HEK293T (cell line): Measurements from ENCODE around the gene CCDC102B.
"Not testable (repeated sequence)": the region's sequence is repeated elsewhere in the genome, so short reads cannot be mapped to it uniquely, and the experiment has no call there.

Source experiments
- CTCF ChIA-PET: fragments of 350-600 bp; formaldehyde crosslinking; extraction: SDS; loops from one replicate; lab custom pipeline; 2021; ENCODE audit warnings: antibody characterized with exemption, inconsistent platforms; lab: Yijun Ruan, JAX
- POLR2A ChIA-PET: fragments of 350-600 bp; formaldehyde crosslinking; extraction: SDS; loops from one replicate; lab custom pipeline; 2020; ENCODE audit warnings: antibody characterized with exemption, inconsistent platforms; lab: Yijun Ruan, JAX
- DNase-seq: peaks from one replicate; pipeline ENCODE4 v3.0.0; 2012; ENCODE audit warnings: mixed read lengths; ENCODE audit errors: extremely low spot score
- ARNT ChIP-seq: fragments of 450-650 bp; IDR thresholded peaks from 2 replicates; pipeline ENCODE4 v1.6.1; 2017; ENCODE audit warnings: mild to moderate bottlenecking
- BHLHE40 ChIP-seq: fragments of 450-650 bp; IDR thresholded peaks from 2 replicates; pipeline ENCODE4 v1.6.1; 2016; ENCODE audit warnings: mild to moderate bottlenecking, moderate library complexity, borderline replicate concordance
- CTBP1 ChIP-seq: fragments of 450-650 bp; IDR thresholded peaks from 2 replicates; pipeline ENCODE4 v1.6.1; 2016; ENCODE audit warnings: borderline replicate concordance
- ELF4 ChIP-seq: fragments of 450-650 bp; IDR thresholded peaks from 2 replicates; pipeline ENCODE4 v1.6.1; 2017; ENCODE audit warnings: antibody characterized with exemption
- FOXA1 ChIP-seq: fragments of 450-650 bp; IDR thresholded peaks from 2 replicates; pipeline ENCODE4 v1.6.1; 2016; ENCODE audit warnings: mild to moderate bottlenecking
- FOXK2 ChIP-seq: fragments of 450-650 bp; IDR thresholded peaks from 2 replicates; pipeline ENCODE4 v1.6.1; 2016; ENCODE audit warnings: mild to moderate bottlenecking
- FOXM1 ChIP-seq: fragments of 450-650 bp; IDR thresholded peaks from 2 replicates; pipeline ENCODE4 v1.6.1; 2017; ENCODE audit warnings: mild to moderate bottlenecking, borderline replicate concordance
- HDGF ChIP-seq: fragments of 450-650 bp; IDR thresholded peaks from 2 replicates; pipeline ENCODE4 v1.6.1; 2017; ENCODE audit warnings: antibody characterized with exemption, borderline replicate concordance
- L3MBTL2 ChIP-seq: fragments of 450-650 bp; conservative IDR thresholded peaks from 2 replicates; pipeline ENCODE4 v1.6.1; 2016; ENCODE audit warnings: mild to moderate bottlenecking
- LEF1 ChIP-seq: fragments of 450-650 bp; IDR thresholded peaks from 2 replicates; pipeline ENCODE4 v1.6.1; 2017; ENCODE audit warnings: mild to moderate bottlenecking, borderline replicate concordance
- NFRKB ChIP-seq: fragments of 450-650 bp; IDR thresholded peaks from 2 replicates; pipeline ENCODE4 v1.6.1; 2016; ENCODE audit warnings: mild to moderate bottlenecking, moderate library complexity
- SP1 ChIP-seq: fragments of 450-650 bp; IDR thresholded peaks from 2 replicates; pipeline ENCODE4 v1.6.1; 2017
- SUZ12 ChIP-seq: fragments of 450-650 bp; IDR thresholded peaks from 2 replicates; pipeline ENCODE4 v1.6.1; 2016; ENCODE audit warnings: mild to moderate bottlenecking
- TARDBP ChIP-seq: fragments of 450-650 bp; IDR thresholded peaks from 2 replicates; pipeline ENCODE4 v1.6.1; 2016
- ZNF384 ChIP-seq: fragments of 450-650 bp; IDR thresholded peaks from 2 replicates; pipeline ENCODE4 v1.6.1; 2016
- TF ChIP-seq, protein P1 (sequence below): fragments of 450-650 bp; IDR thresholded peaks from 2 replicates; pipeline ENCODE4 v1.6.1; 2016

CCDC102B gene

DNA sequence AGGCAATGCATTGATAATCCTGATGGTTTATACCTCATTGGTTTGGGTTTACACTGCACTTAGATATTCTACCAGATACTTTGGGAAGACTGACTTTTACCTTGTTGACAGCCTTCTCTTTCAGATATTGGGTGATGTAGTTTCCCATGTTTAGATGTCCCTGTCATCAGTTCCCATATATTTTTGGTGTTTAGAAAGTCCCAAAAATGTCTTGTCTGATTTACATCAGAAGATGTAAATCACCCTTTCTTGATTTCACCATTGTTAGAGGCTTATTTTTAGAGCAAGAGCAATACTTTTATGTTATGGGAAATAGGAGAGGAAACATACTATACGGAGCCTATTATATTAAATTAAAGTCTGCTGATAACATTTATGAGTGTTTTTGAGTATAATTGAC lies 14.4 kb upstream of the CCDC102B start:
- CTCF ChIA-PET: no interaction called here
- no peak for TF ChIP-seq NFRKB
- no peak for TF ChIP-seq BHLHE40
- TF ChIP-seq FOXK2: no peak
- no peak for DNase-seq
- POLR2A ChIA-PET: no interaction called here

- no peak for DNase-seq
- no peak for TF ChIP-seq FOXK2
- TF ChIP-seq TARDBP: no peak
- no peak for TF ChIP-seq FOXA1
- no peak for TF ChIP-seq NFRKB
- no peak for TF ChIP-seq BHLHE40
- no peak for TF ChIP-seq ZNF384
- TF ChIP-seq ELF4: no peak
- TF ChIP-seq, protein P1, sequence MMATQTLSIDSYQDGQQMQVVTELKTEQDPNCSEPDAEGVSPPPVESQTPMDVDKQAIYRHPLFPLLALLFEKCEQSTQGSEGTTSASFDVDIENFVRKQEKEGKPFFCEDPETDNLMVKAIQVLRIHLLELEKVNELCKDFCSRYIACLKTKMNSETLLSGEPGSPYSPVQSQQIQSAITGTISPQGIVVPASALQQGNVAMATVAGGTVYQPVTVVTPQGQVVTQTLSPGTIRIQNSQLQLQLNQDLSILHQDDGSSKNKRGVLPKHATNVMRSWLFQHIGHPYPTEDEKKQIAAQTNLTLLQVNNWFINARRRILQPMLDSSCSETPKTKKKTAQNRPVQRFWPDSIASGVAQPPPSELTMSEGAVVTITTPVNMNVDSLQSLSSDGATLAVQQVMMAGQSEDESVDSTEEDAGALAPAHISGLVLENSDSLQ: no peak
- no peak for TF ChIP-seq ARNT
- TF ChIP-seq SUZ12: no peak
- TF ChIP-seq LEF1: no peak
- TF ChIP-seq FOXM1: no peak
- ChIA-PET POLR2A (no interaction called here), CTCF (no interaction called here)
Measured at GRCh38 chr18:68784071-68784470, 13.8 kb upstream of the CCDC102B start.

DNA sequence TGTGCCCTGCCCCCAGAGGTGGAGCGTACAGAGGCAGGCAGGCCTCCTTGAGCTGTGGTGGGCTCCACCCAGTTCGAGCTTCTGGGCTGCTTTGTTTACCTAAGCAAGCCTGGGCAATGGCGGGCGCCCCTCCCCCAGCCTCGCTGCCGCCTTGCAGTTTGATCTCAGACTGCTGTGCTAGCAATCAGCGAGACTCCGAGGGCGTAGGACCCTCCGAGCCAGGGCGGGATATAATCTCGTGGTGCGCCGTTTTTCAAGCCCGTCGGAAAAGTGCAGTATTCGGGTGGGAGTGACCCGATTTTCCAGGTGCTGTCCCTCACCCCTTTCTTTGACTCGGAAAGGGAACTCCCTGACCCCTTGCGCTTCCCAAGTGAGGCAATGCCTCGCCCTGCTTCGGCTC lies 7.6 kb upstream of the CCDC102B start:
- POLR2A ChIA-PET, CTCF ChIA-PET, DNase-seq: not testable (repeated sequence)

DNA sequence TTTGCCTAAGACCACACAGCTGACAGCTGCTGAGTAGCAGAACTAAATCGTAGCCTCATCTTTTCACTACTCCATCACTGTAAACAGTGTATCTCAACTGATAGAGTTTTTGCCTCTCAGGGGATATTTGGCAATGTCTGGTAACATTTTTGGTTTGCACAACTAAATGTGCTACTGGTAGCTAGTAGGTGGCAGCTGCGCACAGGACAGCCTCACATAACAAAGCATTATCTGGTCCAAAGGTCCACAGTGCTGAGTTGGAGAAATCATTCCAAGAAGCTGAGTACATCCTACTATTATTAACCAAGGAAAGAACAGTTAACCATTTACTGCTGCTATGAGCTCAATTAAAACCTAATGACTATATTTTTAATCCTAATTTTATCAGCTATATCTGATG lies 6.1 kb upstream of the CCDC102B start:
- ChIA-PET CTCF (no interaction called here), POLR2A (no interaction called here)
- no peak for TF ChIP-seq L3MBTL2
- no peak for TF ChIP-seq ELF4
- TF ChIP-seq SP1: no peak
- TF ChIP-seq ZNF384: no peak
- TF ChIP-seq NFRKB: no peak
- no peak for TF ChIP-seq FOXM1
- no peak for TF ChIP-seq BHLHE40
- no peak for TF ChIP-seq TARDBP
- TF ChIP-seq LEF1: no peak
- no peak for TF ChIP-seq FOXK2
- TF ChIP-seq HDGF: no peak
- TF ChIP-seq, protein P1: no peak
- DNase-seq: no peak

GRCh38 chr18:68793951-68794350 lies 3.9 kb upstream of the CCDC102B start:
- no peak for DNase-seq
- ChIA-PET CTCF (no interaction called here), POLR2A (no interaction called here)
- TF ChIP-seq ZNF384 (no peak), FOXA1 (no peak), L3MBTL2 (no peak), CTBP1 (no peak), BHLHE40 (no peak), HDGF (no peak), NFRKB (no peak), SUZ12 (no peak), ELF4 (no peak), SP1 (no peak), FOXM1 (no peak), LEF1 (no peak), FOXK2 (no peak)
- TF ChIP-seq, protein P1: no peak

- DNase-seq: no peak
- ChIA-PET POLR2A (no interaction called here), CTCF (no interaction called here)
- TF ChIP-seq ARNT: no peak
- TF ChIP-seq L3MBTL2: no peak
Measured at GRCh38 chr18:68796936-68797690, 767 bp upstream of the CCDC102B start.

GRCh38 chr18:68800075-68800474 lies 2.2 kb downstream of the CCDC102B start:
- ChIA-PET POLR2A (no interaction called here), CTCF (no interaction called here)
- DNase-seq: no peak

DNA sequence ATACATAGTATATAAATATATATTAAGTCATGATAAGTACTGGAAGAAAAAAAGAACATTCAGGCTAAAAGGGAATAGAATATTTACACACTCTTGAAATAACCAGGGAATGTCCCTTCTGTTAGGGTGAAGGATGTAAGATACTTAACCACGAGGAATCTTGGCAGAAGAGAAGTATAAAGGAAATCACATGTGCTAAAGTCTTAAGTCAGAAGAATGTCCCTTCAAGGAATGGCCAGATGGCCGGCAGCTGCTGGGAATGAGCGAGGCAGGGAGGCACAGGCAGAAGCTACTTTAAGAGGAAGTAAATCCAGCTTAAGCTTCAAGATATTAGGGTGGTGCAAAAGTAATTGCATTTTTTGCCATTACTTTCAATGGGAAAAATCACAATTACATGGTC lies 5.5 kb downstream of the CCDC102B start:
- ChIA-PET CTCF (no interaction called here), POLR2A (no interaction called here)
- DNase-seq: no peak
- no peak for TF ChIP-seq FOXA1

More at GRCh38 chr18:68800075-68800474, 2.2 kb downstream of the CCDC102B start:
- no peak for TF ChIP-seq ZNF384
